IPS-20b (cell line): ENCODE data around the gene OSCP1.

Source experiments
- H3K27ac ChIP-seq: one replicate; pipeline ENCODE4 v1.5.1; 2013; ENCODE audit warnings: low read length
- H3K27me3 ChIP-seq: 2 replicates; pipeline ENCODE4 v1.6.1; 2013; ENCODE audit warnings: mild to moderate bottlenecking, low read length, inconsistent platforms; ENCODE audit not compliant: insufficient read depth
- H3K36me3 ChIP-seq: 2 replicates; pipeline ENCODE4 v1.6.1; 2013; ENCODE audit warnings: low read depth, mild to moderate bottlenecking, inconsistent platforms, low read length, moderate library complexity; ENCODE audit not compliant: insufficient read depth
- H3K4me1 ChIP-seq: 2 replicates; pipeline ENCODE4 v1.6.1; 2013; ENCODE audit warnings: mild to moderate bottlenecking, control low read depth, inconsistent platforms, low read length, moderate library complexity; ENCODE audit not compliant: insufficient read depth
- H3K4me3 ChIP-seq: 2 replicates; pipeline ENCODE4 v1.5.1; 2013; ENCODE audit warnings: mild to moderate bottlenecking, low read length, inconsistent platforms
- H3K9ac ChIP-seq: 2 replicates; pipeline ENCODE4 v1.6.1; 2013; ENCODE audit warnings: low read depth, mild to moderate bottlenecking, inconsistent platforms, low read length, moderate library complexity
- H3K9me3 ChIP-seq: 2 replicates; pipeline ENCODE4 v1.6.1; 2013; ENCODE audit warnings: mild to moderate bottlenecking, low read depth, low read length, inconsistent platforms; ENCODE audit not compliant: insufficient read depth

The OSCP1 gene

DNA sequence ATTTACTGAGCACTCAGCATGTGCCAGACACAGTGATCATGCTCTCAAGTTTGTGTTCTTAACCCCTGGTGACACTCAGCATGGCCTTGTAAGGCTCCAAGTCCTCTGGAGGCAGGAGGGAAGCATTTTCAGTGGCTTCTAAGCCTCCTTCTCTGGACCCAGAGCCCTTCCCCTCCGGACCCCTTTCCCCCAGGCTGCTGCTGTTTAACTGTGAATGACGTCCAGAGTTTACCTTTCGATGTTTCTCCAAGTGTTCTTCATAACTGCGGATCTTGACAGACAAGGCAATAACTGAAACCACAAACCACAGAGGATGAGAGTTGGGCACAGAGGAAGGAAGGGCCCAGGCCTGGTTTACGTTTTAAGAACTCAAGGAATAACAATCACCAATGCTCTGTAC, 7.4 kb upstream of the OSCP1 start:
- H3K9me3 ChIP-seq = no peaks in the 10 kb centered on the region
- H3K27me3 ChIP-seq = no peaks in the 10 kb centered on the region
- H3K9ac ChIP-seq = no peak overlapping the region
- no peak overlapping the region for H3K27ac ChIP-seq
- H3K4me1 ChIP-seq = no peaks in the 10 kb centered on the region
- H3K4me3 ChIP-seq = no peak overlapping the region
- peaks cover 80% of the 10 kb centered on the region for H3K36me3 ChIP-seq

DNA sequence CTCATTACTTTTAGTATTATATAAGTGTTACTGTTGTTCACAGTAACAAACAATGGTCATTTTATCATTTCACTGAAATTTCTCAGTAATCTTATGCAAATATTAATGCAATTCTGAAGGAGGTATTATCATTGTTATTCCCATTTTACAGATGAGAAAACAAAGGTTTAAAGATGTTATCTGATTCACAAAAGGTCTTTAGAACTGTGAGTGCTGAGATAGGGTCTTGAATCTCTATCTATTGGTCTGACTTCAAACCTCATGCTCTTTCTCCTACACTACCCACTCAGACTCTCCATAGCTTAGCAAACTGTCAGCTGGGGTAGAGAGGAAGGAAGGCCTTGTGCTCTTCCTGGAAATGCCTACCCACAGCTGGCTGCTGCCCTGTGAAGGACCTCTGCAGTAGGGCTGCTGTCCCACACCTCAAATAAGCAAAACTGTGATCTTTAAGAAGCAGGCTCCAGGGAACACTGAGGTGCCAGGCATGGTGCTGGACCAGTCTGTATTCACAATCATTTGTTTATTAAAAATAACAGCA, 6.2 kb upstream of the OSCP1 start:
- H3K36me3 ChIP-seq = peaks cover 69% of the 10 kb centered on the region
- no peak overlapping the region for H3K9ac ChIP-seq
- no peak overlapping the region for H3K4me3 ChIP-seq
- H3K4me1 ChIP-seq = no peaks in the 10 kb centered on the region
- H3K27ac ChIP-seq = no peak overlapping the region
- no peaks in the 10 kb centered on the region for H3K27me3 ChIP-seq
- H3K9me3 ChIP-seq = no peaks in the 10 kb centered on the region

DNA sequence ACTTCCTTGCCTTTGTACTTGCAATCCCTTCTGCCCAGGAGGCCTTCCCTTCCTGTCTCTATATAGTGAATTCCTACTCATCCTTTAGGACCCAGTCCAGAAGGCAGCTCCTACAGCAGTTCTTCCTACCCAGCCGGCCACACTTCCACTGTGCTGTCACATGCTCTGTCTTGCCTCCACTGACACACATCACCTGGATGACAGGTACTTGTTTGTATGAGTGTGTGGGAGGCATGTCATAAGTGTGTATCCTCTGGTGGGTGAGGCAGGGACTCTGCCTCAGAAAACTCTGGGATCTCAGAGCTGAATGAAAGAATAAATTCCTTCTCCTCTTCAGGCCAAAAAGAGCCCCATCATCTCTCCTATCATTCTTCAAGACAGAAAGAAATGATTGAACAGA, 5.1 kb upstream of the OSCP1 start:
- Histone ChIP-seq H3K9me3 (no peaks in the 10 kb centered on the region), H3K4me1 (no peaks in the 10 kb centered on the region), H3K36me3 (peaks cover 58% of the 10 kb centered on the region), H3K27ac (no peak overlapping the region), H3K4me3 (no peak overlapping the region), H3K27me3 (no peaks in the 10 kb centered on the region), H3K9ac (no peak overlapping the region)

DNA sequence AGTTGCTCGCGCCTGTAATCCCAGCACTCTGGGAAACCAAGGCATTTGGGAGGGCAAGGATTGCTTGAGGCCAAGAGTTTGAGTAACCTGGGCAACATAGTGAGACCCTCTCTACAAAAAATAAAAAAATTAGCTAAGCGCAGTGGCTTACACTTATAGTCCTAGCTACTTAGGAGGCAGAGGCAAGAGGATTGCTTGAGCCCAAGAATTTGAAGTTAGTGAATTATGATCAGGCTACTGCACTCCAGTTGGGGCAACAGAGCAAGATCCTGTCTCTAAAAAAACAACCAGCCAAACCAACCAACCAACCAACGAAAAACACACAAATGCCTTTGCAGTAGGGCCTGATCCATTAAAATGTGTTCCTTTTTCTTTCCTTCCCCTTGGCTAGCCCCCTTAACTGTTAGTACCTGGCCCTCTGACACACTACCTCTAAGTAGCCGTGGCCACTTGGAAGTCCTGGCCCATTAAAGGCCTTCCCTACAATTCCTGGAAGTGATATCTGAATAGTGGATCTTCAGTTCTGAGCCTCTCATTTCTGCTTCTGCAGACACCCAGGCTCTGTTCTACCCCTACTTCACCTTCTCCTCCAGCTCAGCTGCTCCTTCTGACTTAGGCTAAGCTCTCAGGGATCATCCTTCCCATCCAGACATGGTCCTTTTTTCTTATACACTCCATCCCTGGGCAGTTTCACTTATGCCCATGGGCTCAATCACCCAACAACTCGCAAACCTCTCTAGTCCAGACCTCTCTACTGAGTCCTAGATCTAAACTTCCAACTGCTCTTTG, 3.5 kb upstream of the OSCP1 start:
- no peaks in the 10 kb centered on the region for H3K9me3 ChIP-seq
- H3K9ac ChIP-seq = no peak overlapping the region
- no peak overlapping the region for H3K4me3 ChIP-seq
- no peak overlapping the region for H3K27ac ChIP-seq
- H3K4me1 ChIP-seq = no peaks in the 10 kb centered on the region
- peaks cover 43% of the 10 kb centered on the region for H3K36me3 ChIP-seq
- no peaks in the 10 kb centered on the region for H3K27me3 ChIP-seq

DNA sequence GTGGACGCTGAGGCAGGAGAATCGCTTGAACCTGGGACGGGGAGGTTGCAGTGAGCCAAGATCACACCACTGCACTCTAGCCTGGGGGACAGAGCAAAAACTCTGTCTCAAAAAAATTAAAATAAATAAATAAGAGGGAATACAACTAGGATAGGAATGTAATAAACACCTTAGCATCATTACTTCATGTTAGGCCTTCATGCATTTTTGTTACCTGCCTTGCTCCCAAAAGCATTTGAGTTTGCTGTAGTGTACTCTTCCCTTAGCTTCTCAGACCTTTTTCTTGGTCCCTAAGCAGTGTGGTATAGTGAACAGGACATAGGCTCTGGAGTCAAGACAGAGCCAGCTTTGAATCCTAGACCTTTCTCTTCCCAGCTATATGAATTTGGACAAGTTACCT, 2.8 kb upstream of the OSCP1 start:
- H3K9ac ChIP-seq = no peak overlapping the region
- H3K27ac ChIP-seq = no peak overlapping the region
- H3K4me3 ChIP-seq = no peak overlapping the region
- no peaks in the 10 kb centered on the region for H3K4me1 ChIP-seq
- no peaks in the 10 kb centered on the region for H3K27me3 ChIP-seq
- no peaks in the 10 kb centered on the region for H3K9me3 ChIP-seq
- peaks cover 38% of the 10 kb centered on the region for H3K36me3 ChIP-seq

DNA sequence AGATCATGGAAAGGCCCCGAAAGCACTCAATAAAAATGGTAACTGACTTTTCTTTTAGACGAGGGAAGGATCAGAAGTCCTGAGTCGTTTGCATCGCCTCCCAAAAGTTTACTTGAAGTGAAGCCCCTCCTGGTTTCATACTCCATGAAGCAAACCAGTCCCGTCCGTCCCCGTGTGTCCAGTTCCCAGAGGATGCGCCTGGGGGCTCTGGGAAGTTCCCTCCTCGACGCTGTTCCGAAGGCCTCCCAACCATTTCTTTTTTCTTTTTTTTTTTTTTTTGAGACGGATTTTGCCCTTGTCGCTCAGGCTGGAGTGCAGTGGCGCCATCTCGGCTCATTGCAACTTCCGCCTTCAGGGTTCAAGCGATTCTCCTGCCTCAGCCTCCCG, 661 bp upstream of the OSCP1 start:
- Histone ChIP-seq H3K27ac (peak overlapping the region; percentile 52), H3K9ac (peak overlapping the region; percentile 88; the same call in 1 of the 2 replicates), H3K36me3 (peaks cover 20% of the 10 kb centered on the region), H3K4me3 (peak overlapping the region; percentile 83), H3K27me3 (no peaks in the 10 kb centered on the region), H3K9me3 (no peaks in the 10 kb centered on the region), H3K4me1 (no peaks in the 10 kb centered on the region)

DNA sequence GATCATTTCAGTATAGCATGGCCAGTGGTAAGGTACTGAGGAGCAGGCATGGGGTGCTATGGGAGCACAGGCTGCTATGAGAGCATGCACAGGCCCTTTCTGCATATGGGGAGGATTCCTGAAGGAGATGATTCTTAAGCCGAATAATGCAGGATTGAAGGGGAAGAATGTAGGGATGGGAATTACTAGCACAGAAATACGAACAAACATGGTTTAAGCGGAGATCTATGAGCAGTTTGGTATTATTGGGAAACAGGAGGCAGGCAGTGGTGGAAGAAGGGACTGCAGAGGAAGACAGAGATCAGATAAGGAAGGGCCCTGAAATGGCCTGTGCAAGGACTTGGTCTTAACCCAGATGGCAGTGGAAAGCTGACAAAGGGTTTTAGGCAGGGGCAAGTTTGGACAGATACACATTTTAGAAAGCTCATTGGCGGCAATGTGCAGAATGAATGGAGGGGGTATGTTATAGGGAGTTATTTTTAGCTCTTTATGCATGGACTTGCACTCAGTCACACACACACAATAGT, 1.7 kb downstream of the OSCP1 start:
- H3K9ac ChIP-seq = no peak overlapping the region
- H3K36me3 ChIP-seq = no peaks in the 10 kb centered on the region
- no peaks in the 10 kb centered on the region for H3K4me1 ChIP-seq
- no peaks in the 10 kb centered on the region for H3K9me3 ChIP-seq
- H3K27me3 ChIP-seq = no peaks in the 10 kb centered on the region
- no peak overlapping the region for H3K4me3 ChIP-seq
- no peak overlapping the region for H3K27ac ChIP-seq

DNA sequence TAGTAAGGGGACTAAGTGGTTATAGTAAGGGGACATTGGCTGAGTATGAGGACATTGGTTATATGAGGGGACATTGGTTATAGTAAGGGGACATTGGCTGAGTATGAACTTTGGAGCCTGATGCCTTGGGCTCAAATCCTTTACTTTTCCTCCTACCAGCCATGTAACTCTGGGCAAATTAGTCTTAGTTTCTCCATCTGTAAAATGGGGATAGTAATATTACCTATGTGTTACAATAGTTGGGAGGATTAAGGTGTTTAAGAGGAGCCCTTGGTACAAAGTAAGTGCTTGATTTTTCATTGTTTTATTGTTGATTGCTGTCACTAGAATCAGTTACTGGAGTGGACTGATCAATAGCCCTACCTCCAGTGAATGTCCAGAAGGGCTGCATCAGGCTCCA, 2.8 kb downstream of the OSCP1 start:
- no peaks in the 10 kb centered on the region for H3K9me3 ChIP-seq
- no peaks in the 10 kb centered on the region for H3K36me3 ChIP-seq
- H3K27me3 ChIP-seq = no peaks in the 10 kb centered on the region
- no peak overlapping the region for H3K27ac ChIP-seq
- no peaks in the 10 kb centered on the region for H3K4me1 ChIP-seq
- H3K4me3 ChIP-seq = no peak overlapping the region
- no peak overlapping the region for H3K9ac ChIP-seq

DNA sequence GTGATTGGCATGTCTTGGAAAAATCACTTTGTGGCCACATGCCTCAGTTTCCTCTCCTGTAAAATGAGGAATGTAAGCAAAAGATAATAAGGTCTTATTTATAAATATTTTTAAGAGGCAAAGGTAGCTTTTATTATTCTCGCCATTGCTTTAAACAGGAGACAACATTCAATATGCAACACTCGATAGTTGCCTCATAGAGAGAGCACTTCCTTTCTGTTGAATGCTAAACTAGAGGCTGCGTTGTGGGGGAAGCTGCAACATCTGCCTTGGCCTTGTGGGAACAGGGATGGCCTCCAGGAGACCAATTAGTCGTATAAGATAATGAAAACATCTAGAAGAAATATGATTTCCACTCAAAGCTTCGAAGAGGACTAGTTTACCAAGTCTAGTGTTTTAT, 3.5 kb downstream of the OSCP1 start:
- no peaks in the 10 kb centered on the region for H3K27me3 ChIP-seq
- no peak overlapping the region for H3K4me3 ChIP-seq
- no peaks in the 10 kb centered on the region for H3K4me1 ChIP-seq
- no peak overlapping the region for H3K27ac ChIP-seq
- H3K36me3 ChIP-seq = no peaks in the 10 kb centered on the region
- no peaks in the 10 kb centered on the region for H3K9me3 ChIP-seq
- no peak overlapping the region for H3K9ac ChIP-seq

DNA sequence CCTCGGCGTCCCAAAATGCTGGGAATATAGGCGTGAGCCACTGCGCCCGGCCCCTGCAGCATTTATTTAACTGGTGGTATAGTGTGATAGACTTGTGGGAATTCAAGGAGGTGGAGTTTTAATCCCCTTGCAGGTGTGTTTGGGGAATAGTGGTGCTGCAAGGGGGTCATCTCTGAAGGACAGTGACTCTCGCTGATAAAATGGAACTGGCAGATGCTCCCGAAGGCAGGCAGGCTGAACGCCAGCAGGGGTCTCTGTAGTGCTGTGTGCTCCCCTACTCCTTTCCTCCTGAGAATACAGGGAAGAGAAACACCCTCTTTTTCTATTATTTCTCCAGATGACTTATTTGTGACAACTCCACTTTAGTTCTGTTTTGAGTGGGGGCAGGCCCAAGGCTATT, 4.0 kb downstream of the OSCP1 start:
- no peaks in the 10 kb centered on the region for H3K9me3 ChIP-seq
- H3K4me1 ChIP-seq = no peaks in the 10 kb centered on the region
- H3K27ac ChIP-seq = no peak overlapping the region
- H3K27me3 ChIP-seq = no peaks in the 10 kb centered on the region
- no peak overlapping the region for H3K4me3 ChIP-seq
- no peaks in the 10 kb centered on the region for H3K36me3 ChIP-seq
- H3K9ac ChIP-seq = no peak overlapping the region

DNA sequence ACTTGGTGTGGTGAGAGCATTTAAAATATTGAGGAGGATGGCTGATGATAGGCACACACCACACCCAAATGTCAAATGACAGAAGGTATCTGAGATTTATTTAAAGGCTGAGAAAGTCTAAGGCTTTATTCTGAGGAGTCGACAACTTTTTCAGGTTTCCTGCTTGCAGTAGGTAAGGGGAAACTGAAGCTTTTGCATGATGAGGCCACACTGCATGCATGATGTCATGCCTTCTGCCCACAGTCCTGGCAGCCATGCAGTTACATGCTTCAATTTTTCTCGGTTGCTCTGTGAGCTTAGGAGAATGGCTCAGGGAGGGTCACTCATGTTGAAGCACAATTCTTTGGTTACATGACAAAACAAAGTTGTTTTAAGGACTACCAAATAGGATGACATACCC, 7.0 kb downstream of the OSCP1 start:
- Histone ChIP-seq H3K4me1 (peaks cover 3% of the 10 kb centered on the region; the same call in 1 of the 2 replicates), H3K27me3 (no peaks in the 10 kb centered on the region), H3K4me3 (no peak overlapping the region), H3K9me3 (no peaks in the 10 kb centered on the region), H3K27ac (no peak overlapping the region), H3K36me3 (no peaks in the 10 kb centered on the region), H3K9ac (no peak overlapping the region)

DNA sequence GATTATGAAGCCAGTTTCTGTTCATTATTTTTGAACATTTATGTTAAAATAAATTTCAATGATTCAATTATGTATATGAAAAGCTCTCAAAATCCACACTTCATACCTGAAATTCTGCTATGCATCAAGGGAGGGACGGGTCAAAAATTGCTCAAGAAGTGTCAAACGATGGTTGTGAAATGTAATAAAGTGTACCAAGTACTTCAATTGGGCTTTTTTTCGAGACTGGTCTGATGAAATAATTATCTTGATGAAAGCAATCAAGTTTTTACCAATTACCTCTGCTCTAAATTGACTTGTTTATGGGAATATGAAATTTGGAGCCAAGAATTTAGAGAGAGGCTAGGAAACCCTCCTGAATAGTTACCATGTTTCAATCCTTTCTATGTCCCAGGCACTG, 7.9 kb downstream of the OSCP1 start:
- H3K4me3 ChIP-seq = no peak overlapping the region
- H3K27ac ChIP-seq = no peak overlapping the region
- no peaks in the 10 kb centered on the region for H3K9me3 ChIP-seq
- peaks cover 3% of the 10 kb centered on the region; the same call in 1 of the 2 replicates for H3K4me1 ChIP-seq
- H3K36me3 ChIP-seq = no peaks in the 10 kb centered on the region
- H3K9ac ChIP-seq = no peak overlapping the region
- no peaks in the 10 kb centered on the region for H3K27me3 ChIP-seq
